HepG2 (cell line): Measurements from ENCODE around the gene IGIP. TPM values are rescaled to one million over a fixed set of nuclear protein-coding genes. Genes with fewer than 3 reads are reported as not detected.

Source experiments
- CAMTA2 ChIP-seq: sonication (generic); formaldehyde crosslinking; IDR thresholded peaks from 2 replicates; pipeline ENCODE4 v1.4.0; 2020; ENCODE audit warnings: mild to moderate bottlenecking, missing genetic modification reagents, borderline replicate concordance
- DNMT3B ChIP-seq: conservative IDR thresholded peaks from 2 replicates; pipeline ENCODE4 v1.6.1; 2016; ENCODE audit warnings: missing biosample characterization, control low read depth
- LBX2 ChIP-seq: sonication (generic); formaldehyde crosslinking; IDR thresholded peaks from 2 replicates; pipeline ENCODE4 v1.5.0; 2020; ENCODE audit warnings: missing genetic modification reagents, mild to moderate bottlenecking, borderline replicate concordance
- MYNN ChIP-seq: sonication (generic); formaldehyde crosslinking; IDR thresholded peaks from 2 replicates; pipeline ENCODE4 v1.4.0; 2020; ENCODE audit warnings: mild to moderate bottlenecking, low read depth, missing genetic modification reagents
- MZF1 ChIP-seq: sonication (generic); formaldehyde crosslinking; IDR thresholded peaks from 2 replicates; pipeline ENCODE4 v1.8.1; 2023; ENCODE audit warnings: mild to moderate bottlenecking, missing genetic modification reagents, borderline replicate concordance
- TBP ChIP-seq: sonication (generic); formaldehyde crosslinking; IDR thresholded peaks from 2 replicates; pipeline ENCODE4 v1.5.0; 2020; ENCODE audit warnings: missing genetic modification reagents
- ZFP41 ChIP-seq: sonication (generic); formaldehyde crosslinking; IDR thresholded peaks from 2 replicates; pipeline ENCODE4 v1.4.0; 2020; ENCODE audit warnings: mild to moderate bottlenecking, missing genetic modification reagents, borderline replicate concordance
- ZMAT3 ChIP-seq: sonication (generic); formaldehyde crosslinking; conservative IDR thresholded peaks from 2 replicates; pipeline ENCODE4 v1.7.0; 2021; ENCODE audit warnings: missing genetic modification reagents
- ZNF18 ChIP-seq: sonication (generic); formaldehyde crosslinking; IDR thresholded peaks from 2 replicates; pipeline ENCODE4 v1.8.0; 2022; ENCODE audit warnings: mild to moderate bottlenecking, missing genetic modification reagents; ENCODE audit not compliant: insufficient replicate concordance
- ZNF225 ChIP-seq: sonication (generic); formaldehyde crosslinking; IDR thresholded peaks from 2 replicates; pipeline ENCODE4 v1.4.0; 2020; ENCODE audit warnings: mild to moderate bottlenecking, missing genetic modification reagents
- ZNF562 ChIP-seq: sonication (generic); formaldehyde crosslinking; IDR thresholded peaks from 2 replicates; pipeline ENCODE4 v1.8.0; 2022; ENCODE audit warnings: missing genetic modification reagents, borderline replicate concordance
- ZNF564 ChIP-seq: sonication (generic); formaldehyde crosslinking; IDR thresholded peaks from 2 replicates; pipeline ENCODE4 v1.8.1; 2023; ENCODE audit warnings: mild to moderate bottlenecking, missing genetic modification reagents
- ZNF672 ChIP-seq: sonication (generic); formaldehyde crosslinking; IDR thresholded peaks from 2 replicates; pipeline ENCODE4 v1.8.1; 2022; ENCODE audit warnings: missing genetic modification reagents
- ZNF780A ChIP-seq: sonication (generic); formaldehyde crosslinking; IDR thresholded peaks from 2 replicates; pipeline ENCODE4 v1.8.0; 2022; ENCODE audit warnings: mild to moderate bottlenecking, missing genetic modification reagents, moderate library complexity
- polyA plus RNA-seq, 8 experiments: library from polyadenylated mRNA; depleted of rRNA in 3 of 8; stranded (reverse) in 7 of 8; unstranded in 1 of 8; fragments of >200 nt; fragmentation: Illumina TruSeq in 4 of 8; extraction: Trizol in 4 of 8; gene quantifications; 2 replicates each; pipeline versions ENCODE4 v1.2.1 to v1.2.3, GENCODE V29; 2011 to 2016; ENCODE audit warnings: low read depth in 4 of 8, missing spikeins in 1 of 8, mixed read lengths in 1 of 8; ENCODE audit not compliant: insufficient read depth in 1 of 8
- total RNA-seq, 5 experiments: library from RNA; depleted of rRNA; stranded (reverse); fragments of >200 nt; fragmentation: Illumina TruSeq; extraction: Trizol; gene quantifications; 2 replicates each; pipeline ENCODE4 v1.2.3, GENCODE V29; 2016; ENCODE audit warnings: low read depth in 1 of 5
- TF ChIP-seq, protein P1 (sequence below): sonication (generic); formaldehyde crosslinking; IDR thresholded peaks from 2 replicates; pipeline ENCODE4 v1.4.0; 2020; ENCODE audit warnings: mild to moderate bottlenecking, missing genetic modification reagents

Gene IGIP
- total and polyA plus RNA-seq, 2 of the 13 experiments (the other 11 are each of a cell fraction or from before 2014, with no cell fraction given): 1.7 to 2.1 TPM

- TF ChIP-seq MYNN (no peak), ZNF672 (CRISPR knock-in tag) (no peak), DNMT3B (0 out of 2 replicates have a peak, but pooled peaks have one; percentile 29), ZNF225 (CRISPR knock-in tag) (no peak), LBX2 (CRISPR knock-in tag) (no peak), ZMAT3 (CRISPR knock-in tag) (no peak), TBP (no peak), ZNF564 (no peak), ZNF780A (CRISPR knock-in tag) (no peak), ZNF562 (no peak), CAMTA2 (CRISPR knock-in tag) (no peak), ZNF18 (CRISPR knock-in tag) (no peak), ZFP41 (no peak), MZF1 (CRISPR knock-in tag) (no peak)
- TF ChIP-seq, protein P1, sequence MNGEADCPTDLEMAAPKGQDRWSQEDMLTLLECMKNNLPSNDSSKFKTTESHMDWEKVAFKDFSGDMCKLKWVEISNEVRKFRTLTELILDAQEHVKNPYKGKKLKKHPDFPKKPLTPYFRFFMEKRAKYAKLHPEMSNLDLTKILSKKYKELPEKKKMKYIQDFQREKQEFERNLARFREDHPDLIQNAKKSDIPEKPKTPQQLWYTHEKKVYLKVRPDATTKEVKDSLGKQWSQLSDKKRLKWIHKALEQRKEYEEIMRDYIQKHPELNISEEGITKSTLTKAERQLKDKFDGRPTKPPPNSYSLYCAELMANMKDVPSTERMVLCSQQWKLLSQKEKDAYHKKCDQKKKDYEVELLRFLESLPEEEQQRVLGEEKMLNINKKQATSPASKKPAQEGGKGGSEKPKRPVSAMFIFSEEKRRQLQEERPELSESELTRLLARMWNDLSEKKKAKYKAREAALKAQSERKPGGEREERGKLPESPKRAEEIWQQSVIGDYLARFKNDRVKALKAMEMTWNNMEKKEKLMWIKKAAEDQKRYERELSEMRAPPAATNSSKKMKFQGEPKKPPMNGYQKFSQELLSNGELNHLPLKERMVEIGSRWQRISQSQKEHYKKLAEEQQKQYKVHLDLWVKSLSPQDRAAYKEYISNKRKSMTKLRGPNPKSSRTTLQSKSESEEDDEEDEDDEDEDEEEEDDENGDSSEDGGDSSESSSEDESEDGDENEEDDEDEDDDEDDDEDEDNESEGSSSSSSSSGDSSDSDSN (CRISPR knock-in tag): no peak
These were observed 31.5 kb downstream of the IGIP start (continued) for GRCh38 chr5:140157032-140157781.
